Stimulated activated CD4-positive, alpha-beta T cell treated with anti-CD3 and anti-CD28 coated beads, Interleukin-2, amount 100 ng/mL, for 24 hours (primary cell): ENCODE measurements around the gene ABCC11.
A peak's percentile ranks its signal among the peaks of the same experiment; 100 is the strongest.
"Not testable (repeated sequence)": the region's sequence is repeated elsewhere in the genome, so short reads cannot be mapped to it uniquely, and the experiment has no call there.

Experiments
- DNase-seq, 2 donors: peaks; one replicate each; pipeline ENCODE4 v3.0.0-alpha.2; 2020

ABCC11 gene

GRCh38 chr16:48244863-48245195 is 2.5 kb downstream of the ABCC11 start:
- DNase-seq, result no peak

GRCh38 chr16:48244080-48244862 is 3.1 kb downstream of the ABCC11 start, which contains the start of gene LONP2:
TSS of gene LONP2 (plus strand) at chr16:48244300. CDS start at chr16:48244389, 89 bp downstream.
- DNase-seq, result peak; percentile 94 to 95

GRCh38 chr16:48240147-48240546 is 7.2 kb downstream of the ABCC11 start:
- not testable (repeated sequence) for DNase-seq

GRCh38 chr16:48236286-48236685 is 11.1 kb downstream of the ABCC11 start:
- DNase-seq, result no peak

- DNase-seq, result no peak
These were observed 11.7 kb downstream of the ABCC11 start for GRCh38 chr16:48235556-48236136.

- DNase-seq, result no peak
These were observed 12.2 kb downstream of the ABCC11 start for GRCh38 chr16:48235058-48235555.

GRCh38 chr16:48234630-48235029 is 12.7 kb downstream of the ABCC11 start:
- DNase-seq, result no peak

- DNase-seq, result no peak
These were observed 14.8 kb downstream of the ABCC11 start for GRCh38 chr16:48232493-48233040.

- DNase-seq, result peak in 1 of 2 donors; percentile 38
These were observed 15.4 kb downstream of the ABCC11 start for GRCh38 chr16:48231727-48232492.

- DNase-seq, result no peak
These were observed 21.9 kb downstream of the ABCC11 start for GRCh38 chr16:48225456-48225855.

- DNase-seq, result no peak
These were observed 23.8 kb downstream of the ABCC11 start for GRCh38 chr16:48223490-48223889.

- no peak for DNase-seq
These were observed 26.4 kb downstream of the ABCC11 start for GRCh38 chr16:48220891-48221290.

- no peak for DNase-seq
These were observed 28.9 kb downstream of the ABCC11 start for GRCh38 chr16:48218473-48218872.

GRCh38 chr16:48217708-48218107 is 29.6 kb downstream of the ABCC11 start:
- no peak for DNase-seq

- no peak for DNase-seq
These were observed 31.6 kb downstream of the ABCC11 start for GRCh38 chr16:48215738-48216137.

GRCh38 chr16:48212033-48212432 is 35.3 kb downstream of the ABCC11 start:
- DNase-seq, result no peak

GRCh38 chr16:48210747-48211146 is 36.6 kb downstream of the ABCC11 start:
- DNase-seq, result no peak

GRCh38 chr16:48206594-48207242 is 40.6 kb downstream of the ABCC11 start:
- DNase-seq, result no peak

GRCh38 chr16:48204825-48205151 is 42.6 kb downstream of the ABCC11 start:
- no peak for DNase-seq

GRCh38 chr16:48203974-48204824 is 43.1 kb downstream of the ABCC11 start:
- DNase-seq, result no peak

- DNase-seq, result no peak
These were observed 45.7 kb downstream of the ABCC11 start for GRCh38 chr16:48201515-48202201.
